GM23338 (cell line): ENCODE results near the gene INPP5D. TPM values are rescaled to one million over a fixed set of nuclear protein-coding genes. Genes with fewer than 3 reads are reported as not detected.

ENCODE experiments used
- ATAC-seq: fragments of 200-7000 bp; cut with Tn5 transposase; 3 replicates; pipeline ENCODE4 v1.9.1; 2020
- DNase-seq: peaks from one replicate; pipeline ENCODE4 v3.0.0-alpha.2; 2015; ENCODE audit warnings: low spot score
- H2AFZ ChIP-seq: fragments of 200-600 bp; sonication (generic); 2 replicates; pipeline ENCODE4 v1.8.0; 2016; ENCODE audit warnings: antibody characterized with exemption, mild to moderate bottlenecking, moderate library complexity
- H3F3A ChIP-seq: fragments of 200-600 bp; sonication (generic); replicated peaks from 2 replicates; pipeline ENCODE4 v1.8.0; 2017; ENCODE audit warnings: antibody characterized with exemption, mixed run types, low read depth
- H3K27ac ChIP-seq: fragments of 200-600 bp; sonication (generic); 2 replicates; pipeline ENCODE4 v1.6.1; 2016; ENCODE audit warnings: low read depth
- H3K27me3 ChIP-seq: fragments of 200-600 bp; sonication (generic); 2 replicates; pipeline ENCODE4 v1.8.0; 2016; ENCODE audit warnings: mild to moderate bottlenecking, mixed run types, moderate library complexity; ENCODE audit not compliant: insufficient read depth
- H3K36me3 ChIP-seq: fragments of 200-600 bp; sonication (generic); 2 replicates; pipeline ENCODE4 v1.8.0; 2016; ENCODE audit warnings: mild to moderate bottlenecking; ENCODE audit not compliant: insufficient read depth
- H3K4me1 ChIP-seq: fragments of 200-600 bp; sonication (generic); 2 replicates; pipeline ENCODE4 v1.8.0; 2016; ENCODE audit warnings: mild to moderate bottlenecking, moderate library complexity; ENCODE audit not compliant: insufficient read depth
- H3K4me2 ChIP-seq: fragments of 200-600 bp; sonication (generic); 2 replicates; pipeline ENCODE4 v1.7.1; 2017; ENCODE audit warnings: mixed run types
- H3K4me3 ChIP-seq: fragments of 200-600 bp; sonication (generic); 2 replicates; pipeline ENCODE4 v1.6.1; 2016; ENCODE audit warnings: mixed run types
- H3K79me2 ChIP-seq: fragments of 200-600 bp; sonication (generic); replicated peaks from 2 replicates; pipeline ENCODE4 v1.8.0; 2017; ENCODE audit warnings: mild to moderate bottlenecking; ENCODE audit not compliant: insufficient read depth
- H3K9me2 ChIP-seq: fragments of 200-600 bp; sonication (generic); 2 replicates; pipeline ENCODE4 v1.8.0; 2017; ENCODE audit not compliant: insufficient read depth
- H4K20me1 ChIP-seq: fragments of 200-600 bp; sonication (generic); replicated peaks from 2 replicates; pipeline ENCODE4 v1.8.0; 2017; ENCODE audit warnings: mild to moderate bottlenecking; ENCODE audit not compliant: insufficient read depth
- H3K27ac Mint-ChIP-seq: 2 replicates; pipeline ENCODE4 v1.8.0; 2020; ENCODE audit warnings: inconsistent platforms, mild to moderate bottlenecking, moderate library complexity, mixed read lengths
- H3K27me3 Mint-ChIP-seq: 3 replicates; pipeline ENCODE4 v1.8.0; 2022; ENCODE audit warnings: low read depth, mild to moderate bottlenecking, moderate library complexity, mixed read lengths, inconsistent platforms; ENCODE audit not compliant: insufficient read depth, poor library complexity
- H3K36me3 Mint-ChIP-seq: 3 replicates; pipeline ENCODE4 v1.8.0; 2021; ENCODE audit warnings: low read depth, mild to moderate bottlenecking, inconsistent platforms, moderate library complexity, mixed read lengths
- H3K4me1 Mint-ChIP-seq: 3 replicates; pipeline ENCODE4 v1.8.0; 2020; ENCODE audit warnings: mild to moderate bottlenecking, inconsistent platforms, mixed read lengths
- H3K4me3 Mint-ChIP-seq: 3 replicates; pipeline ENCODE4 v1.8.0; 2021; ENCODE audit warnings: moderate library complexity, mild to moderate bottlenecking, inconsistent platforms, mixed read lengths
- H3K9me3 Mint-ChIP-seq: 3 replicates; pipeline ENCODE4 v1.8.0; 2020; ENCODE audit warnings: moderate library complexity, mild to moderate bottlenecking, inconsistent platforms, mixed read lengths
- JUNB ChIP-seq: IDR thresholded peaks from one replicate; pipeline ENCODE4 v1.6.1; 2016; ENCODE audit warnings: antibody characterized with exemption; ENCODE audit not compliant: unreplicated experiment
- NANOG ChIP-seq: IDR thresholded peaks from 2 replicates; pipeline ENCODE4 v1.6.1; 2016; ENCODE audit warnings: antibody characterized with exemption, borderline replicate concordance
- STAT1 ChIP-seq: IDR thresholded peaks from one replicate; pipeline ENCODE4 v1.6.1; 2016; ENCODE audit warnings: antibody characterized with exemption; ENCODE audit not compliant: unreplicated experiment
- ZNF114 ChIP-seq: fragments of 250-450 bp; sonication (Bioruptor Pico); IDR thresholded peaks from 2 replicates; pipeline ENCODE4 v1.5.0; 2020; ENCODE audit warnings: mild to moderate bottlenecking, moderate library complexity
- polyA plus RNA-seq: library from polyadenylated mRNA; unstranded; fragments of >200 nt; fragmentation: Nextera tagmentation; extraction: Ambion mirVana; gene quantifications from 2 replicates; pipeline ENCODE4 v1.2.1, GENCODE V29; 2016
- total RNA-seq: library from RNA; depleted of rRNA; stranded (reverse); fragments of >200 nt; shearing (Covaris generic); gene quantifications from 2 replicates; pipeline ENCODE4 v1.2.3, GENCODE V29; 2014
- TF ChIP-seq, protein P1 (sequence below): fragments of 250-450 bp; sonication (Bioruptor Pico); IDR thresholded peaks from 2 replicates; pipeline ENCODE4 v1.5.0; 2020; ENCODE audit warnings: mild to moderate bottlenecking, moderate library complexity
- TF ChIP-seq, protein P2 (sequence below), 2 experiments: fragments of 200-600 bp in 1 of 2; sonication (generic) in 1 of 2; conservative IDR thresholded peaks; 2 replicates each; pipeline versions ENCODE4 v1.5.1 to v1.6.1; 2016 to 2017; ENCODE audit warnings: antibody characterized with exemption in 2 of 2, low read depth in 2 of 2, mild to moderate bottlenecking in 2 of 2, moderate library complexity in 1 of 2
- TF ChIP-seq, protein P3 (sequence below): IDR thresholded peaks from 2 replicates; pipeline ENCODE4 v1.6.1; 2016; ENCODE audit warnings: antibody characterized with exemption

INPP5D gene
- total and polyA plus RNA-seq, 2 experiments from 2014 or later, result 6.6 to 8.3 TPM

DNA sequence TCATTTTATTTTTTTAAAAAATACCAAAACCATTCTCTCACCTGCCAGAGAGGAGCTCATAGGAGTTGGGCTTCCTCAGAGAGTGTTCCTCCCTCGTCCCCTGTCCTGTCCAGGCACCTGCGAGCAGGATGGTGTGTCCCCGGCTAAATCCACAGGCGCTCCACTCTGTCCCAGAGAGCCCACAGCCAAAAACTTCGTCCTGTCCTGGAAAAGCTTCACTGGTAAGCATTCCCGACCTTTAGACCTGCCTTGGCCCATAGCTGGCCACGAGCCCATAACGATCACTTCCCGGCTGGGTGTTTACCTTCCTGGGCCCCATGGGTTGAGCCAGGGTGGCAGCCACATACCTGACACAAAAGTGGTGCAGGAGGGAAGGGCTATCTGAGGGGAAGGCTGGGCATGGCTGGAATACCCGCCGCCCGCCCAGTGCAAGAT lies 47.1 kb upstream of the INPP5D start, which contains the start of gene NGEF (continued):
- TF ChIP-seq, protein P1, sequence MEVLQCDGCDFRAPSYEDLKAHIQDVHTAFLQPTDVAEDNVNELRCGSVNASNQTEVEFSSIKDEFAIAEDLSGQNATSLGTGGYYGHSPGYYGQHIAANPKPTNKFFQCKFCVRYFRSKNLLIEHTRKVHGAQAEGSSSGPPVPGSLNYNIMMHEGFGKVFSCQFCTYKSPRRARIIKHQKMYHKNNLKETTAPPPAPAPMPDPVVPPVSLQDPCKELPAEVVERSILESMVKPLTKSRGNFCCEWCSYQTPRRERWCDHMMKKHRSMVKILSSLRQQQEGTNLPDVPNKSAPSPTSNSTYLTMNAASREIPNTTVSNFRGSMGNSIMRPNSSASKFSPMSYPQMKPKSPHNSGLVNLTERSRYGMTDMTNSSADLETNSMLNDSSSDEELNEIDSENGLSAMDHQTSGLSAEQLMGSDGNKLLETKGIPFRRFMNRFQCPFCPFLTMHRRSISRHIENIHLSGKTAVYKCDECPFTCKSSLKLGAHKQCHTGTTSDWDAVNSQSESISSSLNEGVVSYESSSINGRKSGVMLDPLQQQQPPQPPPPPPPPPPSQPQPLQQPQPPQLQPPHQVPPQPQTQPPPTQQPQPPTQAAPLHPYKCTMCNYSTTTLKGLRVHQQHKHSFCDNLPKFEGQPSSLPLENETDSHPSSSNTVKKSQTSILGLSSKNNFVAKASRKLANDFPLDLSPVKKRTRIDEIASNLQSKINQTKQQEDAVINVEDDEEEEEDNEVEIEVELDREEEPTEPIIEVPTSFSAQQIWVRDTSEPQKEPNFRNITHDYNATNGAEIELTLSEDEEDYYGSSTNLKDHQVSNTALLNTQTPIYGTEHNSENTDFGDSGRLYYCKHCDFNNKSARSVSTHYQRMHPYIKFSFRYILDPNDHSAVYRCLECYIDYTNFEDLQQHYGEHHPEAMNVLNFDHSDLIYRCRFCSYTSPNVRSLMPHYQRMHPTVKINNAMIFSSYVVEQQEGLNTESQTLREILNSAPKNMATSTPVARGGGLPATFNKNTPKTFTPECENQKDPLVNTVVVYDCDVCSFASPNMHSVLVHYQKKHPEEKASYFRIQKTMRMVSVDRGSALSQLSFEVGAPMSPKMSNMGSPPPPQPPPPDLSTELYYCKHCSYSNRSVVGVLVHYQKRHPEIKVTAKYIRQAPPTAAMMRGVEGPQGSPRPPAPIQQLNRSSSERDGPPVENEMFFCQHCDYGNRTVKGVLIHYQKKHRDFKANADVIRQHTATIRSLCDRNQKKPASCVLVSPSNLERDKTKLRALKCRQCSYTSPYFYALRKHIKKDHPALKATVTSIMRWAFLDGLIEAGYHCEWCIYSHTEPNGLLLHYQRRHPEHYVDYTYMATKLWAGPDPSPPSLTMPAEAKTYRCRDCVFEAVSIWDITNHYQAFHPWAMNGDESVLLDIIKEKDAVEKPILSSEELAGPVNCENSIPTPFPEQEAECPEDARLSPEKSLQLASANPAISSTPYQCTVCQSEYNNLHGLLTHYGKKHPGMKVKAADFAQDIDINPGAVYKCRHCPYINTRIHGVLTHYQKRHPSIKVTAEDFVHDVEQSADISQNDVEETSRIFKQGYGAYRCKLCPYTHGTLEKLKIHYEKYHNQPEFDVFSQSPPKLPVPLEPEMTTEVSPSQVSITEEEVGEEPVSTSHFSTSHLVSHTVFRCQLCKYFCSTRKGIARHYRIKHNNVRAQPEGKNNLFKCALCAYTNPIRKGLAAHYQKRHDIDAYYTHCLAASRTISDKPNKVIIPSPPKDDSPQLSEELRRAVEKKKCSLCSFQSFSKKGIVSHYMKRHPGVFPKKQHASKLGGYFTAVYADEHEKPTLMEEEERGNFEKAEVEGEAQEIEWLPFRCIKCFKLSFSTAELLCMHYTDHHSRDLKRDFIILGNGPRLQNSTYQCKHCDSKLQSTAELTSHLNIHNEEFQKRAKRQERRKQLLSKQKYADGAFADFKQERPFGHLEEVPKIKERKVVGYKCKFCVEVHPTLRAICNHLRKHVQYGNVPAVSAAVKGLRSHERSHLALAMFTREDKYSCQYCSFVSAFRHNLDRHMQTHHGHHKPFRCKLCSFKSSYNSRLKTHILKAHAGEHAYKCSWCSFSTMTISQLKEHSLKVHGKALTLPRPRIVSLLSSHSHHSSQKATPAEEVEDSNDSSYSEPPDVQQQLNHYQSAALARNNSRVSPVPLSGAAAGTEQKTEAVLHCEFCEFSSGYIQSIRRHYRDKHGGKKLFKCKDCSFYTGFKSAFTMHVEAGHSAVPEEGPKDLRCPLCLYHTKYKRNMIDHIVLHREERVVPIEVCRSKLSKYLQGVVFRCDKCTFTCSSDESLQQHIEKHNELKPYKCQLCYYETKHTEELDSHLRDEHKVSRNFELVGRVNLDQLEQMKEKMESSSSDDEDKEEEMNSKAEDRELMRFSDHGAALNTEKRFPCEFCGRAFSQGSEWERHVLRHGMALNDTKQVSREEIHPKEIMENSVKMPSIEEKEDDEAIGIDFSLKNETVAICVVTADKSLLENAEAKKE (CRISPR knock-in tag), result no peak
- TF ChIP-seq, protein P2, sequence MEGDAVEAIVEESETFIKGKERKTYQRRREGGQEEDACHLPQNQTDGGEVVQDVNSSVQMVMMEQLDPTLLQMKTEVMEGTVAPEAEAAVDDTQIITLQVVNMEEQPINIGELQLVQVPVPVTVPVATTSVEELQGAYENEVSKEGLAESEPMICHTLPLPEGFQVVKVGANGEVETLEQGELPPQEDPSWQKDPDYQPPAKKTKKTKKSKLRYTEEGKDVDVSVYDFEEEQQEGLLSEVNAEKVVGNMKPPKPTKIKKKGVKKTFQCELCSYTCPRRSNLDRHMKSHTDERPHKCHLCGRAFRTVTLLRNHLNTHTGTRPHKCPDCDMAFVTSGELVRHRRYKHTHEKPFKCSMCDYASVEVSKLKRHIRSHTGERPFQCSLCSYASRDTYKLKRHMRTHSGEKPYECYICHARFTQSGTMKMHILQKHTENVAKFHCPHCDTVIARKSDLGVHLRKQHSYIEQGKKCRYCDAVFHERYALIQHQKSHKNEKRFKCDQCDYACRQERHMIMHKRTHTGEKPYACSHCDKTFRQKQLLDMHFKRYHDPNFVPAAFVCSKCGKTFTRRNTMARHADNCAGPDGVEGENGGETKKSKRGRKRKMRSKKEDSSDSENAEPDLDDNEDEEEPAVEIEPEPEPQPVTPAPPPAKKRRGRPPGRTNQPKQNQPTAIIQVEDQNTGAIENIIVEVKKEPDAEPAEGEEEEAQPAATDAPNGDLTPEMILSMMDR (conservative IDR thresholded peaks at IDR 0.05; ENCODE audit: low read depth in 2 of 2), result no peak
- TF ChIP-seq STAT1 (no peak), NANOG (no peak)

DNA sequence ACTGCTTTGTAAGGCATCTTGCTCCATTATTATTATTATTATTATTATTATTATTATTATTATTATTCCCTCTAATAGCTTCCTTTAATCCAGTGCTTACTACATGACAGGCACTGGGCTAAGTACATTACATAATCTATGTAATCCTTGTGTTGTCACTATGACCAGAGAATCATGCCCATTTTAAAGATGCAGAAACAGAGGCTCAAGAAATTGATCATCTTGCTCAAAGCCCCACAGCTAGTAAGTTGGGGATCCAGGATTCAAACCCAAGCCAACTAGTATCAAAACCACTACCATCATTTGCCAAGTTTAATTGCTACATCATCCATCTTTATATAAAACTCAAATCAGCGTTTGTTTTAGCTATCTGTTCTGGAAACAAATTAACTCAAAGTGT lies 46.5 kb upstream of the INPP5D start:
- Mint-ChIP-seq H3K27me3 (peaks cover 9% of the 10 kb centered on the region), H3K9me3 (no peaks in the 10 kb centered on the region), H3K36me3 (no peaks in the 10 kb centered on the region), H3K4me1 (no peaks in the 10 kb centered on the region), H3K4me3 (no peak overlapping the region), H3K27ac (no peak overlapping the region)
- H3F3A ChIP-seq, result no peaks in the 10 kb centered on the region
- no peaks in the 10 kb centered on the region for H3K4me1 ChIP-seq
- no peaks in the 10 kb centered on the region for H4K20me1 ChIP-seq
- H3K4me2 ChIP-seq, result no peak overlapping the region
- H3K27me3 ChIP-seq, result no peaks in the 10 kb centered on the region
- H3K4me3 ChIP-seq, result no peak overlapping the region
- no peak overlapping the region for H2AFZ ChIP-seq
- H3K27ac ChIP-seq, result no peak overlapping the region
- DNase-seq (no peak), ATAC-seq (no peak)
- H3K9me2 ChIP-seq, result no peaks in the 10 kb centered on the region
- no peaks in the 10 kb centered on the region for H3K36me3 ChIP-seq
- H3K79me2 ChIP-seq, result no peaks in the 10 kb centered on the region
- TF ChIP-seq, protein P3, sequence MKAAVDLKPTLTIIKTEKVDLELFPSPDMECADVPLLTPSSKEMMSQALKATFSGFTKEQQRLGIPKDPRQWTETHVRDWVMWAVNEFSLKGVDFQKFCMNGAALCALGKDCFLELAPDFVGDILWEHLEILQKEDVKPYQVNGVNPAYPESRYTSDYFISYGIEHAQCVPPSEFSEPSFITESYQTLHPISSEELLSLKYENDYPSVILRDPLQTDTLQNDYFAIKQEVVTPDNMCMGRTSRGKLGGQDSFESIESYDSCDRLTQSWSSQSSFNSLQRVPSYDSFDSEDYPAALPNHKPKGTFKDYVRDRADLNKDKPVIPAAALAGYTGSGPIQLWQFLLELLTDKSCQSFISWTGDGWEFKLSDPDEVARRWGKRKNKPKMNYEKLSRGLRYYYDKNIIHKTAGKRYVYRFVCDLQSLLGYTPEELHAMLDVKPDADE, result no peak
- TF ChIP-seq ZNF114 (CRISPR knock-in tag) (no peak), STAT1 (no peak), JUNB (no peak)
- TF ChIP-seq, protein P1 (CRISPR knock-in tag), result no peak
